Stomach smooth muscle (tissue), 2 donors: ENCODE data around the gene MORC3.
"Not testable (repeated sequence)": the region's sequence is repeated elsewhere in the genome, so short reads cannot be mapped to it uniquely, and the experiment has no call there.

Experiments used
- H3K27ac ChIP-seq: one replicate; pipeline ENCODE4 v1.7.0; 2013; ENCODE audit warnings: mild to moderate bottlenecking, low read length, inconsistent platforms
- H3K27me3 ChIP-seq, 2 donors: one replicate each; pipeline ENCODE4 v1.7.0; 2013; ENCODE audit warnings: low read length in 2 of 2; ENCODE audit not compliant: insufficient read depth in 2 of 2, control insufficient read depth in 1 of 2
- H3K36me3 ChIP-seq, 2 donors: one replicate each; pipeline ENCODE4 v1.7.0; 2013; ENCODE audit warnings: low read length in 2 of 2; ENCODE audit not compliant: control insufficient read depth in 2 of 2, insufficient read depth in 2 of 2
- H3K4me1 ChIP-seq: one replicate; pipeline ENCODE4 v1.7.0; 2013; ENCODE audit warnings: low read length; ENCODE audit not compliant: control insufficient read depth, insufficient read depth
- H3K4me3 ChIP-seq, 2 donors: one replicate each; pipeline ENCODE4 v1.7.0; 2013; ENCODE audit warnings: low read length in 2 of 2
- H3K9ac ChIP-seq, 2 donors: one replicate each; pipeline ENCODE4 v1.7.0; 2013; ENCODE audit warnings: low read length in 2 of 2, mild to moderate bottlenecking in 1 of 2
- H3K9me3 ChIP-seq, 2 donors: one replicate each; pipeline ENCODE4 v1.7.0; 2013; ENCODE audit warnings: low read length in 2 of 2; ENCODE audit not compliant: control insufficient read depth in 2 of 2
- donor health status: healthy.
- donor health status: Pancreatic carcinoma.

The MORC3 gene

GRCh38 chr21:36385233-36386030, 65.4 kb downstream of the MORC3 start, which contains the start of gene CHAF1B:
CHAF1B (plus strand) TSS chr21:36385392; CDS start chr21:36386137, 745 bp downstream.
- Histone ChIP-seq H3K9me3 (no peaks in the 10 kb centered on the region), H3K27me3 (no peaks in the 10 kb centered on the region), H3K36me3 (no peaks in the 10 kb centered on the region), H3K4me3 (peak within 1 kb of the TSS; percentile 55 to 71), H3K27ac (no peak within 1 kb of the TSS), H3K9ac (peak within 1 kb of the TSS; percentile 51 to 72), H3K4me1 (peaks cover 5% of the 10 kb centered on the region)

- peaks cover 5% of the 10 kb centered on the region for H3K4me1 ChIP-seq
- no peaks in the 10 kb centered on the region for H3K9me3 ChIP-seq
- peak overlapping the region; percentile 55 to 71 for H3K4me3 ChIP-seq
- H3K36me3 ChIP-seq = no peaks in the 10 kb centered on the region
- H3K27me3 ChIP-seq = no peaks in the 10 kb centered on the region
- no peak overlapping the region for H3K27ac ChIP-seq
- peak overlapping the region; percentile 51 to 72 for H3K9ac ChIP-seq
Observed at GRCh38 chr21:36386031-36386642, 66.1 kb downstream of the MORC3 start.

GRCh38 chr21:36388096-36388495, 68.1 kb downstream of the MORC3 start:
- no peak overlapping the region for H3K4me3 ChIP-seq
- H3K27ac ChIP-seq = no peak overlapping the region
- no peaks in the 10 kb centered on the region for H3K9me3 ChIP-seq

GRCh38 chr21:36388835-36389234, 68.8 kb downstream of the MORC3 start:
- H3K4me3 ChIP-seq = no peak overlapping the region
- no peak overlapping the region for H3K27ac ChIP-seq
- no peaks in the 10 kb centered on the region for H3K36me3 ChIP-seq
- H3K4me1 ChIP-seq = peaks cover 5% of the 10 kb centered on the region
- no peaks in the 10 kb centered on the region for H3K27me3 ChIP-seq
- no peaks in the 10 kb centered on the region for H3K9me3 ChIP-seq
- H3K9ac ChIP-seq = no peak overlapping the region

More at GRCh38 chr21:36388096-36388495, 68.1 kb downstream of the MORC3 start:
- H3K4me1 ChIP-seq = peaks cover 5% of the 10 kb centered on the region
- H3K36me3 ChIP-seq = no peaks in the 10 kb centered on the region
- no peaks in the 10 kb centered on the region for H3K27me3 ChIP-seq
- H3K9ac ChIP-seq = no peak overlapping the region

- H3K36me3 ChIP-seq, H3K9ac ChIP-seq, H3K27me3 ChIP-seq, H3K4me1 ChIP-seq, H3K9me3 ChIP-seq, H3K27ac ChIP-seq, H3K4me3 ChIP-seq: not testable (repeated sequence)
Observed at GRCh38 chr21:36391649-36392048, 71.7 kb downstream of the MORC3 start.

- H3K36me3 ChIP-seq = no peaks in the 10 kb centered on the region
- H3K27ac ChIP-seq = no peak overlapping the region
- H3K27me3 ChIP-seq = no peaks in the 10 kb centered on the region
- no peak overlapping the region for H3K9ac ChIP-seq
- no peak overlapping the region for H3K4me3 ChIP-seq
- H3K9me3 ChIP-seq = no peaks in the 10 kb centered on the region
- no peaks in the 10 kb centered on the region for H3K4me1 ChIP-seq
Observed at GRCh38 chr21:36395353-36396111, 75.5 kb downstream of the MORC3 start.

GRCh38 chr21:36396325-36396724, 76.3 kb downstream of the MORC3 start:
- H3K9me3 ChIP-seq = no peaks in the 10 kb centered on the region
- no peaks in the 10 kb centered on the region for H3K36me3 ChIP-seq
- H3K27me3 ChIP-seq = no peaks in the 10 kb centered on the region
- H3K4me3 ChIP-seq = no peak overlapping the region
- H3K9ac ChIP-seq = no peak overlapping the region
- H3K4me1 ChIP-seq = no peaks in the 10 kb centered on the region
- no peak overlapping the region for H3K27ac ChIP-seq

- Histone ChIP-seq H3K9me3 (no peaks in the 10 kb centered on the region), H3K27me3 (no peaks in the 10 kb centered on the region), H3K9ac (no peak overlapping the region), H3K36me3 (no peaks in the 10 kb centered on the region), H3K4me3 (no peak overlapping the region), H3K27ac (no peak overlapping the region), H3K4me1 (no peaks in the 10 kb centered on the region)
Observed at GRCh38 chr21:36396971-36397370, 77.0 kb downstream of the MORC3 start.

GRCh38 chr21:36397606-36398005, 77.6 kb downstream of the MORC3 start:
- no peaks in the 10 kb centered on the region for H3K36me3 ChIP-seq
- H3K4me1 ChIP-seq = no peaks in the 10 kb centered on the region
- H3K27me3 ChIP-seq = no peaks in the 10 kb centered on the region
- H3K9me3 ChIP-seq = no peaks in the 10 kb centered on the region
- H3K9ac ChIP-seq = no peak overlapping the region
- no peak overlapping the region for H3K4me3 ChIP-seq
- no peak overlapping the region for H3K27ac ChIP-seq

- H3K9me3 ChIP-seq, H3K4me1 ChIP-seq, H3K36me3 ChIP-seq, H3K9ac ChIP-seq, H3K4me3 ChIP-seq, H3K27me3 ChIP-seq, H3K27ac ChIP-seq: not testable (repeated sequence)
Observed at GRCh38 chr21:36399736-36400135, 79.7 kb downstream of the MORC3 start.
